Activated CD8-positive, alpha-beta memory T cell treated with anti-CD3 and anti-CD28 coated beads, Interleukin-2, amount 50 U/mL, for 1 hour (primary cell): Measurements from ENCODE around the gene PLA2G2D.

Source experiments
- DNase-seq: peaks from one replicate; pipeline ENCODE4 v3.0.0-alpha.2; 2020; ENCODE audit errors: extremely low read depth

Gene PLA2G2D

GRCh38 chr1:20115479-20115878, 3.9 kb downstream of the PLA2G2D start:
- DNase-seq: no peak

DNA sequence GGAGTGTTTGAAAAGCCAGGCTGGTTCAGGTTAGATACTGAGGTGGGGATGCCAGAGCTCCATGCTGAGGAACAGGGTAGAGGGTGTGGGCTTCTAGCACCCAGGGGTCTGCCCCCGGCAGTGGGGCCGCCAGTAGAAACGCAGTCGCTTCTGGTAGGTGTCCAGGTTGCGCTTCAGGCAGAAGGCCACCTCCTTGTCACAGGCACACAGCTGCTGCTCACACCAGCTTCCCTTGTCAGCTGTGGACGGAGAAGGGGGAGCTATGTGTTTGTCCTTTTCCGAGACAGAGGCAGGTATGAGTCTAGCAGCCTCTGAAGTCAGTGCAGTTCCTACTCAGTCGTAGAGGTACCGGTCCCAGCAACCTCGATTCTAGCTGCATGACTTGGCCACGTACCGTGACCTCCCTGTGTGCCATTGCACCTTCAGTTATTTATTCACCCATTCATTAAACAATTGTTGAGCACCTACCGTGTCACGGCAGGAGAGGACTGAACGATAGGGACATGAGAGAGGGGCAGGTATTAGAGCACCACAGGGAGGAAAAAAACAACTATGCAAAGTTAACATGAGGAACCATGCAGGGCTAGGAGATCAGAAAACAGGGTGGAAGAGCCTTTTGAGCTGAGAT, 5.2 kb downstream of the PLA2G2D start:
- DNase-seq: no peak

DNA sequence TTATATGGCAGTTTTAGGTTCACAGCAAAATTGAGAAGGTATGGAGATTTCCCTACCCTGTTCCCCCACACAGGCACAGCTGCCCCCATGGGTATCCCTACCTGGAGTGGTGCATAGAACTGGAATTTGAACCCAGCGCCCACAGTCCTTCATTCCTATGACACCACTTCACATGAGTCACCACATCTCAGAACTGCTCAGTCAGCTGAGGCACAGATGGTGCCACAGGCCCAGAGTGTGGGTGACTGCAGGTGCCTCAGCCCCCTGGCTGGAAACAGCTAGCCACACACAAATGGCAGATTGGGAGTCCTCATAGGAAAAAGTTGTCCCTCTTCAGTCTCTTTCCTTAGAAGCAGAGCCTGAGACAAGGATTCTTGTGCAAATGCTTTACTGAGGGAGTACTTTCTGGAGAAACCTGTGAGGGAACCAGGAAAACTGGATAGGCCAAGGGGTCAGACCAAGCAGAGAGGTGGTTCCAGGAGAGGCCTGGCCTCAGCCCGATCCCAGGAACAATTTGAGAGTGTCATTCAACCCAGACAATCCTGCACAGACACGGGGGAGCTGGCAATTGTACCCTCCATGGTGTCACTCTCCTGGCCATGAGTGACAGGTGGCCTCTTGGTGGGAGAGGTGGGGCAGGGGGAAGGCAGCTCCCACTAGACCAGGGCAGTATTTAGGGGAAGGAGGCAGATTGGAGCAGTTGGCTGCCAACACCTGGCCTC, 6.9 kb downstream of the PLA2G2D start:
- no peak for DNase-seq

DNA sequence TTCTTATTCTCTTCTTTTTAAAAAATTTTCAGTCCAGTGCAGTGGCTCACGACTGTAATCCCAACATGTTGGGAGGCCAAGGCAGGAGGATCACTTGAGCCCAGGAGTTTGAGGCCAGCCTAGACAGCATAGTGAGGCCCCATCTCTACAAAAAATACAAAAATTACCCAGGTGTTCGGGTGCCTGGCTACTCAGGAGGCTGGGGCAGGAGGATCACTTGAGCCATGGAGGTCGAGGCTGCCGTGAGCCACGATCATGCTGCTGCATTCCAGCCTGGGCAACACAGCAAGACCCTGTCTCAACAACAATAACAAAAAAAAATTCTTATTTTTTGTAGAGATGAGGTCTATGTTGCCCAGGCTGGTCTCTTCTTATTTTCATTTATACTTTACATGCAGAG, 7.9 kb downstream of the PLA2G2D start:
- DNase-seq: no peak

GRCh38 chr1:20110679-20111078, 8.7 kb downstream of the PLA2G2D start:
- DNase-seq: no peak

GRCh38 chr1:20109223-20109856, 10.0 kb downstream of the PLA2G2D start:
- DNase-seq: no peak

DNA sequence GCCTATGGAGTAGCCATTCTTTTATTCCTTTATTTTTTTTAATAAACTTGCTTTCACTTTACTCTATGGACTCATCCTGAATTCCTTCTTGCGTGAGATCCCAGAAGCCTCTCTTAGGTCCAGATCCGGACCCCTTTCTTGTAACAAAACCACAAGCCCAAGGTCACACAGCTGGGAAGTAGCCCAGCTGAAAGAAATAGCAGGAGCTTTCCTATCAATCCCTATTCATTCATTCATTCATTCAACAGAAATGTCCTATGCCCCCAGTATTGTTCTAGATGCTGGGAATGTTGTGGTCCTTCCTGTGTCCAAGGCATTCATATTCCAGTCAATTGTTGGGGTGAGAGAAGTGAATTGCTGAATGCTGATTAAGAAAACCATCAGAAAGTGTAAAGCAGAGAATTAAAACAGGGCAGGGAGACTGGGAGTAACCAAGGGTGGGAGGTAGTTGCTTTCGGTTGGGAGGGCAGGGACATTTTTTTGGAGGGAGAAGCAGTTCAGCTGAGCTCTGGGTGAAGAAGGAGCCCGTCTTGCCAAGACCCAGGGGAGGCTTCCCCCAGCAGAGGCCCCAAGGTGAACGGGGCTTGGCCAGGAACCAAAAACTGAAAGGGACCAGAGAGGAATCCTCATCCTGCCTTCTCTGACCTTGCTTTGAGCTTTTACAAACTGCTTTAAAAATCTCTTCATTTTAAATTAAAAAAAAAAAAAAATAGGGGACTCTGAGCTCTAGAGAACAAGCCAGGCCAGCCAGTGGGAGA, 10.8 kb downstream of the PLA2G2D start:
- DNase-seq: no peak

DNA sequence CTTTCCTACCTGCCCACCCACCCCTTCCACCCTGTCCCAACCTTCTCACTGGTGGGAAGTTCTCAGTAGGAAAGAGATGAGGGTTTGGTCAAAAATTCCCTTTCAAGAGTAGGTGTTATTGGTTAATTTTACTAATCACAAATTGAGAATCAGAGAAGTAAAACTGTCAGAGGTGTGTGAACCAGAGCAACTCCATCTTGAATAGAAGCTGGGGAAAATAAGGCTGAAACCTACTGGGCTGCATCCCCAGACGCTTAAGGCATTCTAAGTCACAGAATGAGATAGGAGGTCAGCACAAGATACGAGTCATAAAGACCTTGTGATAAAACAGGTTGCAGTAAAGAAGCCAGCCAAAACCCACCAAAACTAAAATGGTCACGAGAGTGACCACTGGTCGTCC, 11.5 kb downstream of the PLA2G2D start:
- DNase-seq: no peak

DNA sequence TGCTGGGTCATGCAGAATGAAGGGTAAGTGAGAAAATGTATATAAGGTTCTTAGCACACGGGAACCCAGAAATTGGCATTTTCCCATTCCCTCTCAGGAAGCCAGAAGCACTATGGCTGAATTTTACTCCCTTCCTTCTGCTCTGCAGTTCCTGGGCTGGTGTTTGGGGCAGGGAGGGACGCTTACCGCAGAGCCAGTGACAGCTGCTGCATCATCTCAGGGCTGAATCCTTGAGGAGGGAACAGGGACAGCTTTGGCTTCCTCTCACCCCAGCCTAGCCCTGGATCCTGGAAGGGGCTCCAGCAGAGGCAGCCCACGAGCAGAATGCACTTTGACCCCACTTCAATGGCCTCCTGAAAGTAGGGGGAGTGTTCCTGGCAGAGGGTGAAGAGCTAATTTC, 12.0 kb downstream of the PLA2G2D start:
- DNase-seq: no peak

GRCh38 chr1:20105856-20106255, 13.5 kb downstream of the PLA2G2D start:
- no peak for DNase-seq

GRCh38 chr1:20102875-20103274, 16.5 kb downstream of the PLA2G2D start:
- no peak for DNase-seq

DNA sequence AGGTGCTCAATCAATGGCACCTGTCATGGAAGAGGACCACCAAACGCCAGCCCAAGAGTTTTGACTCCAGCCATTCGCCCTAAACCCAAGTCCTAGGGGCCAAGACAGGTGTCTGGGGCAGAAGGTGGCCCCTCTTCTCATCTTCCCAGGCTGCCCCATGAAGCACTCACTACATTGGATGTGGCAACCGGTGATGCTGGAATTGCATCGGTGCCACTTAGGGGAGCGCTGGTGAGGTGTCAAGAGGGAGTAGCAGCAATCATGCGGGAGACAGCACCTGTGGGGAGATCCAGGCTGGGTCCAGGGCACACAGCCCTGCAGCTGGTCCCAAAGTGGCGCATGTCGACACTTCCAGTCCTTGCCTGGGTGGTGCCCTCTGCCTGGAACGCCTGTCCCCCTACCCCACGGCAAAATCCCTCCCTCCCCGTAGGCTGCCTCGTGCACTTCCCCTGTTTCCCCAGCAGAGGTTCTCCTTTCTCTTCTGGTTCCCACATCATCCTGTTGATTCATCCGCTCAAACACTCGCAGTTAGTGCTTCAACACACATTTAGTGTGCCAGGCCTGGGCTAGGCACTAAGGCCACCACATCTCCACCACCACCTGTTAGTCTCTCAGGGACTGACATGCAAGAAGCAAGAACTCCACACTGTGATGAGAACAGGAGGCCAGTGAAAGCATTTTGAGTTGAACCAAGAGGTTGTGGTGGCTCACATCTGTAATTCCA, 18.5 kb downstream of the PLA2G2D start:
- no peak for DNase-seq

DNA sequence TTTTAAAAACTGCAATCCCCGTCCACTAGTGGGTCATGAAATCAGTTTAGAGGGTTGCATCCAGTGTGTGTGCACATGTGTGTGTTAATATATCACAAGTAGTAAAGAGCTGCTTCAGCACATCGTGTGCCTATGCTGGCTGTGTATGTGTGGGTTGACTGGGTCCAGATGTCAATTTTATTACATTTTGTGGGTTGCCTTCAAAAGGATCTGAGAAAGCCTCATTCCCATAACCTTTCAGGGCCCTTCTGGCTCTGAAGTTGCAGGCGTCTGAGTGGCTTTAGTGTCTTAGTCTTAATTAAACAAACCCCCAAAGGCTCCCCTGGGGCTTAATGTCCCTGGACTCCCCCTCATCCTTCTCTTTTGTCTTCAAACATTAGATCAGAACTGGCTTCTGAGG, 19.8 kb downstream of the PLA2G2D start:
- no peak for DNase-seq

DNA sequence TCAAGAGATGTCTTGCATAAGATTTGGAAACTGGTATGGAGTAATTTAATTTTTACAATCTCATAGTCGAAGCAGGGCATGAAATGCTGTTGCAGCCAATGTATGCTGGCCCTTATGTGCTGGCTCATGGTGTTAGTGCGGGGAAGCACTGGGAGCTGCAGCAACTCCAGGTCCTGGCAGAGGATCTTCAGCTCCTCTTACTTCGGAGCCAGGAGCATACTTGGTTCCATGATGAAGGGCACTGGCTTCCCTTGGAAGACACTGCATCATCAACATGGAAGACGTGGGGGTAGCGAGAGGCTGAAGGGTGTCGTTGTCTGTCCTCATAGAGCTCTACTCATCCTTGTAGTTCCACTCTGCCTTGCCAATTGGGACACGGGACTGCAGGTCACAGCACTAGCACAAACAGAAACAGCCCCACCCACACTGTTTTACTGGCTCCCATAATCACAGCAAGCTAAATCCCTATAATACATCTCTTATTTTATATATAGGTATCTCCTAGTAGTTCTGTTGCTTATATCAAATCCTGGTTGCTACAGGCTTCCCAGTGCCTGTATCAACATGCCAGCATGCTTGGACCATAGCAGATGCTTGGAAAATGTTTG, 22.4 kb downstream of the PLA2G2D start:
- no peak for DNase-seq

- no peak for DNase-seq
These were observed 23.5 kb downstream of the PLA2G2D start for GRCh38 chr1:20095564-20096434.

DNA sequence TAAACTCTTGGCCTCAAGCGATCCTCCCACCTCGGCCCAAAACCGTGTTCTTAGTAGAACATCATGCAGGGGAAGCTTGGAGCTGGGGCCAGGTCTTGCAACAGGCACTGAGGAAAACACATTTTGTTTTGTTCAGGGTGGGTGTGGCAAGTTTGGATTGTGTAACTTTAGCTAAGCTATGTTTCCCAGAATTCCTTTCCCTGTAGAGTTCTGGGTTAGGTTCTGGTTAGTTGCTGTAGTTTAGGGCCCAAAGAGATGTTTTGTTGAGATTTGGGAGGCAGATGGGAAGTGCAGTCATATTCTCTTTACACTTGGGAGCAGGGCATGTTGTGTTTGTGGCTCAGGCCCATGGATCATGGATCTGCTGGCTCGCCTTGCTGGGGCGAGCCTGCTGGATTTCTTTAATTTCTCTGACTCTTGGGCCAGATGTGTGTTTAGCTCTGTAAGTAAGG, 25.4 kb downstream of the PLA2G2D start:
- no peak for DNase-seq

- DNase-seq: no peak
These were observed 26.0 kb downstream of the PLA2G2D start for GRCh38 chr1:20093303-20093702.

GRCh38 chr1:20090641-20091040, 28.7 kb downstream of the PLA2G2D start:
- DNase-seq: no peak

- no peak for DNase-seq
These were observed 29.2 kb downstream of the PLA2G2D start for GRCh38 chr1:20090119-20090518.

DNA sequence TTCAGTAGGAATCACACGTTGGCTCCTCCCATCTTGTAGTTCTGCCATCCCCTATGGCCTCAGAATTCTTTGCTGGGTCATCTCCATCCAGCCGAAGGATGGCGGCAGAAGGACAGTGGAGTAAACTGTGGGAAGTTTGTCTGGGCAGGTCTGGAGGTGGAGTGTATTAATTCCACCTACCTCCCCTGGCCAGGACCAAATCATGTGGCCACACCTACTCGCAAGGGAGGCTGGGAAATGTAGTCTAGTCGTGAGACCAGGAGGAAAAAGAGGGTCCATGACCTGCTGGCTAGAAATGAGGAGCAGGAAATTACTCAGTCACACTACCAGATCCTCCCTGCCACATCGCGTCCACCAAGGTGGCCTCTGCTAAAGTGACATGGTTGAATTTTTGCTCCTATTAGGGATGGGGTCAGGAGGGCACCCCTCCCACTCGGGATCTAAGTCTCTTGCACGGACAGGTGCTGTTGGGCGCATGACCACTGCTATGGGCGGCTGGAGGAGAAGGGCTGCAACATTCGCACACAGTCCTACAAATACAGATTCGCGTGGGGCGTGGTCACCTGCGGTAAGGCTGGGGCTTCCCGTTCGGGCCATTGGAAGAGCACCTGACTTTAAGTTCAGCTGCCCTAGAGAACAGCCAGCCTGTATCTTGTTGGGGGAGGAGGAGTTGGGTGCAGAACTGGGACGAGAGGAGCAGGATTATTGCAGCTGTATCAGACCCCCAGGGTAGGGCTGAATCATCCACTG, 29.8 kb downstream of the PLA2G2D start:
- DNase-seq: no peak
